ENCODE measurements around the gene NUDT22. TPM values are rescaled to one million over a fixed set of nuclear protein-coding genes. Genes with fewer than 3 reads are reported as not detected.

NUDT22 gene
- total and polyA plus RNA-seq, 2 donors (not counting 1 experiment from before 2014, with no cell fraction given) = 104 to 139 TPM

GRCh38 chr11:64178951-64179639 is 47.0 kb upstream of the NUDT22 start:
- 97% methylated on average over 12 of the region's 12 CpGs for WGBS (ENCODE audit: insufficient coverage)
- Histone ChIP-seq H2AFZ (ENCODE audit: insufficient read depth, low read depth, low read length, poor library complexity, severe bottlenecking) (no peak overlapping the region), H4K20me1 (ENCODE audit: control insufficient read depth, insufficient read depth, low read length, poor library complexity, severe bottlenecking) (no peaks in the 10 kb centered on the region), H3K4me3 (ENCODE audit: control extremely low read depth in 1 of 5, extremely low read depth in 1 of 5, insufficient read depth in 1 of 5, low read depth in 2 of 5, low read length in 4 of 5) (no peak overlapping the region), H3K9me3 (ENCODE audit: control extremely low read depth in 1 of 3, control insufficient read depth in 2 of 3, insufficient read depth in 1 of 3, low read length in 2 of 3) (no peaks in the 10 kb centered on the region), H3K4me2 (replicated peaks; ENCODE audit: low read depth, low read length, poor library complexity, severe bottlenecking) (no peak overlapping the region), H3K9ac (ENCODE audit: low read length) (no peak overlapping the region), H3K4me1 (ENCODE audit: control insufficient read depth in 2 of 2, insufficient read depth in 2 of 2, low read length in 2 of 2) (peaks cover 12 to 20% of the 10 kb centered on the region in 2 donors), H3K79me2 (ENCODE audit: control insufficient read depth, insufficient read depth, low read length) (peaks cover 38% of the 10 kb centered on the region), H3K27ac (ENCODE audit: low read length in 2 of 2) (no peak overlapping the region), H3K27me3 (replicated peaks in 1 of 4; ENCODE audit: control extremely low read depth in 1 of 4, control insufficient read depth in 3 of 4, insufficient read depth in 4 of 4, low read length in 3 of 4) (no peaks in the 10 kb centered on the region), H3K36me3 (replicated peaks in 1 of 2; ENCODE audit: control extremely low read depth in 1 of 2, control insufficient read depth in 1 of 2, extremely low read depth in 1 of 2, insufficient read depth in 2 of 2, low read length in 1 of 2) (peaks cover 0 to 2% of the 10 kb centered on the region in 2 experiments)
- Mint-ChIP-seq H3K4me3 (no peak overlapping the region), H3K9me3 (ENCODE audit: insufficient read depth) (no peaks in the 10 kb centered on the region), H3K27me3 (no peaks in the 10 kb centered on the region), H3K4me1 (peaks cover 29% of the 10 kb centered on the region), H3K27ac (no peak overlapping the region)
- intact Hi-C loops (cut with micrococcal nuclease) = no loop called here
- TF ChIP-seq, protein P1, sequence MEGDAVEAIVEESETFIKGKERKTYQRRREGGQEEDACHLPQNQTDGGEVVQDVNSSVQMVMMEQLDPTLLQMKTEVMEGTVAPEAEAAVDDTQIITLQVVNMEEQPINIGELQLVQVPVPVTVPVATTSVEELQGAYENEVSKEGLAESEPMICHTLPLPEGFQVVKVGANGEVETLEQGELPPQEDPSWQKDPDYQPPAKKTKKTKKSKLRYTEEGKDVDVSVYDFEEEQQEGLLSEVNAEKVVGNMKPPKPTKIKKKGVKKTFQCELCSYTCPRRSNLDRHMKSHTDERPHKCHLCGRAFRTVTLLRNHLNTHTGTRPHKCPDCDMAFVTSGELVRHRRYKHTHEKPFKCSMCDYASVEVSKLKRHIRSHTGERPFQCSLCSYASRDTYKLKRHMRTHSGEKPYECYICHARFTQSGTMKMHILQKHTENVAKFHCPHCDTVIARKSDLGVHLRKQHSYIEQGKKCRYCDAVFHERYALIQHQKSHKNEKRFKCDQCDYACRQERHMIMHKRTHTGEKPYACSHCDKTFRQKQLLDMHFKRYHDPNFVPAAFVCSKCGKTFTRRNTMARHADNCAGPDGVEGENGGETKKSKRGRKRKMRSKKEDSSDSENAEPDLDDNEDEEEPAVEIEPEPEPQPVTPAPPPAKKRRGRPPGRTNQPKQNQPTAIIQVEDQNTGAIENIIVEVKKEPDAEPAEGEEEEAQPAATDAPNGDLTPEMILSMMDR (IDR thresholded peaks at IDR 0.05) = no peak
- no peak for TF ChIP-seq EZH2 (IDR thresholded peaks at IDR 0.05; ENCODE audit: borderline replicate concordance, insufficient read depth, low read depth, low read length, poor library complexity, severe bottlenecking)
- ChIA-PET POLR2A (no interaction called here), CTCF (no interaction called here)
- no peak for DNase-seq
- ATAC-seq (ENCODE audit: low read depth) = no peak

GRCh38 chr11:64180891-64181290 is 45.2 kb upstream of the NUDT22 start:
- H3K79me2 ChIP-seq (ENCODE audit: control insufficient read depth, insufficient read depth, low read length) = peaks cover 43% of the 10 kb centered on the region
- H3K36me3 ChIP-seq (replicated peaks in 1 of 2; ENCODE audit: control extremely low read depth in 1 of 2, control insufficient read depth in 1 of 2, extremely low read depth in 1 of 2, insufficient read depth in 2 of 2, low read length in 1 of 2) = peaks cover 0 to 2% of the 10 kb centered on the region in 2 experiments
- no peak for TF ChIP-seq EZH2 (IDR thresholded peaks at IDR 0.05; ENCODE audit: borderline replicate concordance, insufficient read depth, low read depth, low read length, poor library complexity, severe bottlenecking)
- TF ChIP-seq, protein P1 (IDR thresholded peaks at IDR 0.05) = no peak
- no peak overlapping the region for H3K27ac ChIP-seq (ENCODE audit: low read length in 2 of 2)
- H2AFZ ChIP-seq (ENCODE audit: insufficient read depth, low read depth, low read length, poor library complexity, severe bottlenecking) = no peak overlapping the region
- no peak for ATAC-seq (ENCODE audit: low read depth)
- H3K4me1 ChIP-seq (ENCODE audit: control insufficient read depth in 2 of 2, insufficient read depth in 2 of 2, low read length in 2 of 2) = peaks cover 18 to 31% of the 10 kb centered on the region in 2 donors
- ChIA-PET CTCF (no interaction called here), POLR2A (no interaction called here)
- Mint-ChIP-seq H3K4me3 (no peak overlapping the region), H3K27me3 (no peaks in the 10 kb centered on the region), H3K27ac (no peak overlapping the region), H3K9me3 (ENCODE audit: insufficient read depth) (no peaks in the 10 kb centered on the region), H3K4me1 (peaks cover 36% of the 10 kb centered on the region)
- no peak for DNase-seq
- H3K9me3 ChIP-seq (ENCODE audit: control extremely low read depth in 1 of 3, control insufficient read depth in 2 of 3, insufficient read depth in 1 of 3, low read length in 2 of 3) = no peaks in the 10 kb centered on the region
- intact Hi-C loops (cut with micrococcal nuclease) = no loop called here
- H4K20me1 ChIP-seq (ENCODE audit: control insufficient read depth, insufficient read depth, low read length, poor library complexity, severe bottlenecking) = no peaks in the 10 kb centered on the region
- no peaks in the 10 kb centered on the region for H3K27me3 ChIP-seq (replicated peaks in 1 of 4; ENCODE audit: control extremely low read depth in 1 of 4, control insufficient read depth in 3 of 4, insufficient read depth in 4 of 4, low read length in 3 of 4)
- WGBS (ENCODE audit: insufficient coverage) = 94% methylated on average over 5 of the region's 5 CpGs
- H3K4me3 ChIP-seq (ENCODE audit: control extremely low read depth in 1 of 5, extremely low read depth in 1 of 5, insufficient read depth in 1 of 5, low read depth in 2 of 5, low read length in 4 of 5) = no peak overlapping the region
- H3K9ac ChIP-seq (ENCODE audit: low read length) = no peak overlapping the region
- H3K4me2 ChIP-seq (replicated peaks; ENCODE audit: low read depth, low read length, poor library complexity, severe bottlenecking) = no peak overlapping the region
